HG03280 (cell line): ENCODE data around the gene GJA1.

ENCODE experiments used
- ATAC-seq: cut with Tn5 transposase; IDR thresholded peaks from one replicate; pipeline ENCODE4 v1.9.1; 2021; ENCODE audit warnings: mild to moderate bottlenecking, moderate library complexity; ENCODE audit not compliant: unreplicated experiment

Gene GJA1

GRCh38 chr6:121482004-121482693 lies 46.7 kb downstream of the GJA1 start:
- no peak for ATAC-seq

- ATAC-seq, result no peak
Observed at GRCh38 chr6:121482751-121483150, 47.3 kb downstream of the GJA1 start.

GRCh38 chr6:121485359-121485811 lies 49.9 kb downstream of the GJA1 start:
- ATAC-seq, result no peak

GRCh38 chr6:121491576-121491975 lies 56.1 kb downstream of the GJA1 start:
- no peak for ATAC-seq

GRCh38 chr6:121492536-121492935 lies 57.1 kb downstream of the GJA1 start:
- no peak for ATAC-seq

GRCh38 chr6:121497970-121498375 lies 62.5 kb downstream of the GJA1 start:
- ATAC-seq, result no peak

GRCh38 chr6:121498481-121499276 lies 63.2 kb downstream of the GJA1 start:
- no peak for ATAC-seq
